Glutamatergic neuron (in vitro differentiated cells): ENCODE measurements around the gene SUPT6H. TPM values are rescaled to one million over a fixed set of nuclear protein-coding genes. Genes with fewer than 3 reads are reported as not detected.
"Not testable (repeated sequence)": the region's sequence is repeated elsewhere in the genome, so short reads cannot be mapped to it uniquely, and the experiment has no call there.

ENCODE experiments used
- DNase-seq: peaks from one replicate; pipeline ENCODE4 v3.0.0; 2022
- H3K27ac Mint-ChIP-seq: one replicate; pipeline ENCODE4 v1.8.0; 2020; ENCODE audit warnings: mild to moderate bottlenecking, mixed read lengths, inconsistent platforms; ENCODE audit not compliant: unreplicated experiment
- H3K27me3 Mint-ChIP-seq: one replicate; pipeline ENCODE4 v1.8.0; 2020; ENCODE audit warnings: mild to moderate bottlenecking, moderate library complexity, mixed read lengths, inconsistent platforms; ENCODE audit not compliant: unreplicated experiment
- H3K36me3 Mint-ChIP-seq: one replicate; pipeline ENCODE4 v1.8.0; 2020; ENCODE audit warnings: mild to moderate bottlenecking, mixed read lengths, inconsistent platforms; ENCODE audit not compliant: unreplicated experiment
- H3K4me1 Mint-ChIP-seq: one replicate; pipeline ENCODE4 v1.8.0; 2020; ENCODE audit warnings: mild to moderate bottlenecking, low read depth, mixed read lengths, inconsistent platforms; ENCODE audit not compliant: unreplicated experiment
- H3K4me3 Mint-ChIP-seq: one replicate; pipeline ENCODE4 v1.8.0; 2020; ENCODE audit warnings: mild to moderate bottlenecking, mixed read lengths, inconsistent platforms; ENCODE audit not compliant: unreplicated experiment
- H3K9me3 Mint-ChIP-seq: one replicate; pipeline ENCODE4 v1.8.0; 2020; ENCODE audit warnings: mild to moderate bottlenecking, moderate library complexity, mixed read lengths, inconsistent platforms; ENCODE audit not compliant: unreplicated experiment
- CTCF ChIP-seq: fragments of 200-600 bp; sonication (generic); IDR thresholded peaks from one replicate; pipeline ENCODE4 v1.5.0; 2021; ENCODE audit not compliant: partially characterized antibody, unreplicated experiment
- total RNA-seq: library from RNA; stranded (reverse); fragmentation: NEBNext Ultra II Directional; extraction: Animal tissue kit (Norgen Biotek cat#: 25700); gene quantifications from one replicate; pipeline ENCODE4 v1.2.1, GENCODE V29; 2021; ENCODE audit not compliant: unreplicated experiment

Gene SUPT6H
- total RNA-seq, 1 donor from 2014 or later = 108 TPM

- peaks cover 22% of the 10 kb centered on the region for H3K9me3 Mint-ChIP-seq
- H3K4me3 Mint-ChIP-seq = peak overlapping the region; percentile 98
- H3K4me1 Mint-ChIP-seq = peaks cover 31% of the 10 kb centered on the region
- TF ChIP-seq CTCF = peak; percentile 30
- no peak for DNase-seq
- H3K27me3 Mint-ChIP-seq = peaks cover 20% of the 10 kb centered on the region
- H3K36me3 Mint-ChIP-seq = peaks cover 8% of the 10 kb centered on the region
- peak overlapping the region; percentile 98 for H3K27ac Mint-ChIP-seq
Measured at GRCh38 chr17:28720247-28720996, 58.4 kb downstream of the SUPT6H start.

- H3K27me3 Mint-ChIP-seq = peaks cover 20% of the 10 kb centered on the region
- peaks cover 22% of the 10 kb centered on the region for H3K9me3 Mint-ChIP-seq
- peak overlapping the region; percentile 98 for H3K27ac Mint-ChIP-seq
- H3K4me1 Mint-ChIP-seq = peaks cover 31% of the 10 kb centered on the region
- H3K36me3 Mint-ChIP-seq, DNase-seq: not testable (repeated sequence)
- peak; percentile 2 for TF ChIP-seq CTCF
- peak overlapping the region; percentile 98 for H3K4me3 Mint-ChIP-seq
Measured at GRCh38 chr17:28720997-28721329, 59.0 kb downstream of the SUPT6H start.

GRCh38 chr17:28722417-28723158, 60.6 kb downstream of the SUPT6H start:
- TF ChIP-seq CTCF = no peak
- Mint-ChIP-seq H3K9me3 (peaks cover 24% of the 10 kb centered on the region), H3K36me3 (peaks cover 8% of the 10 kb centered on the region), H3K27me3 (peaks cover 26% of the 10 kb centered on the region), H3K4me1 (peaks cover 29% of the 10 kb centered on the region), H3K27ac (no peak overlapping the region), H3K4me3 (no peak overlapping the region)
- DNase-seq = no peak

- Mint-ChIP-seq H3K4me1 (peaks cover 27% of the 10 kb centered on the region), H3K4me3 (no peak overlapping the region), H3K36me3 (peaks cover 8% of the 10 kb centered on the region), H3K9me3 (peaks cover 26% of the 10 kb centered on the region), H3K27ac (peak overlapping the region; percentile 53), H3K27me3 (peaks cover 29% of the 10 kb centered on the region)
- no peak for TF ChIP-seq CTCF
- no peak for DNase-seq
Measured at GRCh38 chr17:28723159-28723835, 61.3 kb downstream of the SUPT6H start.

GRCh38 chr17:28723836-28724499, 62.0 kb downstream of the SUPT6H start:
- peaks cover 29% of the 10 kb centered on the region for H3K27me3 Mint-ChIP-seq
- peak overlapping the region; percentile 94 for H3K4me3 Mint-ChIP-seq
- DNase-seq, H3K36me3 Mint-ChIP-seq: not testable (repeated sequence)
- H3K27ac Mint-ChIP-seq = peak overlapping the region; percentile 91
- peaks cover 24% of the 10 kb centered on the region for H3K4me1 Mint-ChIP-seq
- H3K9me3 Mint-ChIP-seq = peaks cover 24% of the 10 kb centered on the region
